Measurements from ENCODE around the gene RNASEH1. TPM values are rescaled to one million over a fixed set of nuclear protein-coding genes. Genes with fewer than 3 reads are reported as not detected.

RNASEH1 gene
- total and polyA plus RNA-seq, 2 of the 13 experiments (the other 11 are each of a cell fraction or from before 2014, with no cell fraction given): 14.5 to 57.4 TPM

- TF ChIP-seq NR0B2 (CRISPR knock-in tag; IDR thresholded peaks at IDR 0.05) (peak; percentile 70; the same call in 1 of the 2 replicates), ZNF891 (CRISPR knock-in tag; IDR thresholded peaks at IDR 0.05) (0 out of 2 replicates have a peak, but pooled peaks have one; percentile 25), REST (IDR thresholded peaks at IDR 0.05; ENCODE audit: borderline replicate concordance in 1 of 2, low read depth in 1 of 2, low read length in 2 of 2) (peak in 1 of 2 experiments; percentile 9; a peak in 1 of 4 replicates), DNMT3B (CRISPR knock-in tag; conservative IDR thresholded peaks at IDR 0.05) (no peak), ISX (CRISPR knock-in tag; conservative IDR thresholded peaks at IDR 0.05) (no peak; the same call in 1 of the 2 replicates), NFYC (CRISPR knock-in tag; IDR thresholded peaks at IDR 0.05) (peak; percentile 43), ZFP62 (CRISPR knock-in tag; IDR thresholded peaks at IDR 0.05) (0 out of 2 replicates have a peak, but pooled peaks have one; percentile 18), HES4 (CRISPR knock-in tag; IDR thresholded peaks at IDR 0.05; ENCODE audit: borderline replicate concordance) (peak; percentile 54; the same call in 1 of the 2 replicates), ZNF383 (CRISPR knock-in tag; IDR thresholded peaks at IDR 0.05; ENCODE audit: borderline replicate concordance) (no peak), ZNF550 (CRISPR knock-in tag; IDR thresholded peaks at IDR 0.05; ENCODE audit: borderline replicate concordance) (no peak), ZNF740 (CRISPR knock-in tag; IDR thresholded peaks at IDR 0.05) (peak; percentile 22; the same call in 1 of the 2 replicates), GLMP (CRISPR knock-in tag; IDR thresholded peaks at IDR 0.05; ENCODE audit: borderline replicate concordance) (no peak), ZNF512B (CRISPR knock-in tag; IDR thresholded peaks at IDR 0.05; ENCODE audit: borderline replicate concordance) (0 out of 2 replicates have a peak, but pooled peaks have one; percentile 56), TCF7 (IDR thresholded peaks at IDR 0.05; ENCODE audit: low read depth) (no peak), ZNF710 (CRISPR knock-in tag; IDR thresholded peaks at IDR 0.05; ENCODE audit: borderline replicate concordance) (no peak)
Measured at GRCh38 chr2:3518496-3519254, 39.5 kb downstream of the RNASEH1 start (continued).

Data from HepG2 (cell line).